HG02763 (cell line): ENCODE measurements around the gene PRELID2.
"Not testable (repeated sequence)": the region's sequence is repeated elsewhere in the genome, so short reads cannot be mapped to it uniquely, and the experiment has no call there.

ENCODE experiments used
- ATAC-seq: cut with Tn5 transposase; IDR thresholded peaks from one replicate; pipeline ENCODE4 v1.9.1; 2021; ENCODE audit warnings: mild to moderate bottlenecking, moderate library complexity; ENCODE audit not compliant: unreplicated experiment

Gene PRELID2

GRCh38 chr5:145752947-145753346 lies 82.2 kb downstream of the PRELID2 start:
- ATAC-seq: no peak

- ATAC-seq: no peak
These were observed 82.6 kb downstream of the PRELID2 start for GRCh38 chr5:145752534-145752933.

- ATAC-seq: no peak
These were observed 84.9 kb downstream of the PRELID2 start for GRCh38 chr5:145750199-145750598.

GRCh38 chr5:145743396-145744061 lies 91.6 kb downstream of the PRELID2 start:
- ATAC-seq: no peak

- ATAC-seq: no peak
These were observed 95.3 kb downstream of the PRELID2 start for GRCh38 chr5:145739843-145740242.

- ATAC-seq: no peak
These were observed 96.9 kb downstream of the PRELID2 start for GRCh38 chr5:145738227-145738626.

- ATAC-seq: no peak
These were observed 97.6 kb downstream of the PRELID2 start for GRCh38 chr5:145737578-145737977.

- ATAC-seq: not testable (repeated sequence)
These were observed 105.2 kb downstream of the PRELID2 start for GRCh38 chr5:145729956-145730355.

GRCh38 chr5:145723516-145723915 lies 111.6 kb downstream of the PRELID2 start:
- ATAC-seq: no peak

GRCh38 chr5:145718956-145719355 lies 116.2 kb downstream of the PRELID2 start:
- no peak for ATAC-seq

- no peak for ATAC-seq
These were observed 119.7 kb downstream of the PRELID2 start for GRCh38 chr5:145715412-145715811.

GRCh38 chr5:145712245-145712644 lies 122.9 kb downstream of the PRELID2 start:
- ATAC-seq: no peak

- no peak for ATAC-seq
These were observed 123.7 kb downstream of the PRELID2 start for GRCh38 chr5:145711417-145711816.
